Measurements from ENCODE around the gene GNRH2.
"Not testable (repeated sequence)": the region's sequence is repeated elsewhere in the genome, so short reads cannot be mapped to it uniquely, and the experiment has no call there.

Gene GNRH2, protein sequence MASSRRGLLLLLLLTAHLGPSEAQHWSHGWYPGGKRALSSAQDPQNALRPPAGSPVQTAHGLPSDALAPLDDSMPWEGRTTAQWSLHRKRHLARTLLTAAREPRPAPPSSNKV

DNA sequence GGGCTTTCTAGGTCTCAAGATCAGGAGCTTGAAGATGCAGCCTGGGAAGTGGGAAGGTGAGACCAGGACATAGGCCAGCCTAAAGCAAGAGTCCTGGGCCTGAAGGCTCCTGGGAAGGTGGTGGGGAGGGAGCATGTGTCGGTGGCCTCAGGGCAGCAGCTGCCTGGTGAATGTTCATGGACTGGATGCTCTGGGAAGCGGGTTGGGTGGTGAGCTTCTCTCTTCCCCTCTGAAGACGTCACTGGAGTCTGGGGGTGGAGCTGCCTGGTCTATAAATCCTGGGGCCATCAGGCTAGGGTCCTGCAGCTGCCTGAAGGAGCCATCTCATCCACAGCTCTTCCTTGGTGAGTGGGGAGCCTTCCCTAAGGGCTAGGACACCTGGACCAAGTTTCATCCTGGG is at the start of gene GNRH2:
Gene GNRH2 (plus strand): TSS at position 301 of the 400 bp plus-strand sequence. CDS start 793 bp downstream, outside the sequence.
- DNase-seq, result no peak

DNA sequence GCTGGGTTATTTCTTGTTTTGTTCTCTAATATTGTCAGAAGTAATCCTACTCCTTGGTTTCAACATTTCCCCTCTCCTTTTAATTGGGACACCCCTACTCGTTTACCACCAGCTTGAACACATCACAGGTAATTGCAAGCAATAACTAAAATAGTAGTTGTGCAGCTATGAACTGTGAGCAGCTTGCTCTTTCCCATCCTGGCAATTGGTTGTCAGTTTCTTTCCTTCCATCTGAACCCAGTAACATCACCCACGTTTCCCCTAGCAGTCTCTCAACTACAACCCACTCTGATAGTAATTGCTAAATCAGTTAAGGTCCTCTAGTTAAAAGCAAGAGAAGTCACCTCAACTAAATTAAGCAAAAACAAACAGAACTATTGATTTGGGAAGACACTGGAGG is 47.6 kb upstream of the GNRH2 start:
- no peak for DNase-seq

DNA sequence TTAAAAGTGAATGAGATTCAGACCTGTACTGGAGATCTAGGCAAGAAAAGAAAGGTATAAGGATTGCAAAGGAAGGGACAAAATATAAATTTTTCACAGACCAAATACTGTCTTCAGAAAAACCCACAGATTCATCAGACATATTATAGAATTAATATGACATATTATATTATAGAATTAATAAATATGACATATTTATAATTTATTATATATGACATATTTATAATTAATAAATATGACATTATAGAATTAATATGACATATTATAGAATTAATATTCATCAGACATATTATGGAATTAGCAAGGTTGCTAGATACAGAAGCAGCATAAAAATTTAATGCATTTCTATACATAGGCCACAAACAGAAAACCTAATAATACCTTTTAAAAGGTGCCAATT is 44.7 kb upstream of the GNRH2 start:
- DNase-seq, result no peak

DNA sequence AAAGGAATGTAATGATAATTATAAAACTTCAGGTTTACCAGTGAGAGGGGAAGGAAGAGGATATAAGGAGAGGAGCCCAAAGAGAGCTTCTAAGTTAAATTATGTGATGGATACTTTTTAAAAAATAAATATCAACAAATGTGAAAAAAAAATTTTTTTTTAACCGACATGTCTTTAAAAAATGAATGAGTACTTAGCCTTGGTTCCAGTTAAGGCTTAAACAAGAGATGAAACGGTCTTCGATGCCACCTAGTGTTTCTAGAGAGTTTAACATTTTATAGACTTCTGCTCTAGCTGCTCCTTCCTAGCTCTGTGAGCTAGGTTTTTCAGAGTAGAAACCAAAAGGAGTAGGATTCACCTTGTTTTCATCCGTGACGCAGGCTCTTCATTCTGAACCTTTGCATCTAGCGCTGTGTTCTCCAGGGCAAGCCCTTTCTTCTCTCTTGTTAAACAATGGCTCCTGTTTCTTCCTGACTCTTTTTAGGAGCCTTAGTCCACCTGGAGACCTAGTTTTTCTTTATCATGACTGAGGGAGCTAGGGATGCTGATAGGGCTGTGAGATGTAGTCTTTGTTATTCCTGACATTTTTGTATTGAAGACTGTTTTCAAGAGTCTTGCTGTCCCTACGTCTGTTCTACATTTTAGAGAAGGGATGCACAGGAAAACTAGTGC is 42.4 kb upstream of the GNRH2 start:
- DNase-seq, result no peak

DNA sequence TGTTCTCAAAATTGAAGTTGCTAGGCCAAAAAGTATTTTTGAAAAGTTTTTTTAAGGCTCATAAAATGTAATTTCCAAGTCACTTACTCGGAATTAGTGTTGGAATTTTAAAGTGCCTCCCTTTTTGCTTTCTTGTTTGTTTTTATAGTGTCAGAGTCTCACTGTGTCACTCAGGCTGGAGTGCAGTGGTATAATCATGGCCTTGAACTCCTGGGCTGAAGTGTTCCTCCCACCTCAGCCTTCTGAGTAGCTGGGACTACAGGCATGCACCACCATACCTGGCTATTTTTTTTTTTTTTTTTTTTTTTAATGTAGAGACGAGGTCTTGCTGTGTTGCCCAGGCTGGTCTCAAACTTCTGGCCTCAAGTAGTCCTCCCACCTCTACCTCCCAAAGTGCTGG is 40.0 kb upstream of the GNRH2 start:
- no peak for DNase-seq

DNA sequence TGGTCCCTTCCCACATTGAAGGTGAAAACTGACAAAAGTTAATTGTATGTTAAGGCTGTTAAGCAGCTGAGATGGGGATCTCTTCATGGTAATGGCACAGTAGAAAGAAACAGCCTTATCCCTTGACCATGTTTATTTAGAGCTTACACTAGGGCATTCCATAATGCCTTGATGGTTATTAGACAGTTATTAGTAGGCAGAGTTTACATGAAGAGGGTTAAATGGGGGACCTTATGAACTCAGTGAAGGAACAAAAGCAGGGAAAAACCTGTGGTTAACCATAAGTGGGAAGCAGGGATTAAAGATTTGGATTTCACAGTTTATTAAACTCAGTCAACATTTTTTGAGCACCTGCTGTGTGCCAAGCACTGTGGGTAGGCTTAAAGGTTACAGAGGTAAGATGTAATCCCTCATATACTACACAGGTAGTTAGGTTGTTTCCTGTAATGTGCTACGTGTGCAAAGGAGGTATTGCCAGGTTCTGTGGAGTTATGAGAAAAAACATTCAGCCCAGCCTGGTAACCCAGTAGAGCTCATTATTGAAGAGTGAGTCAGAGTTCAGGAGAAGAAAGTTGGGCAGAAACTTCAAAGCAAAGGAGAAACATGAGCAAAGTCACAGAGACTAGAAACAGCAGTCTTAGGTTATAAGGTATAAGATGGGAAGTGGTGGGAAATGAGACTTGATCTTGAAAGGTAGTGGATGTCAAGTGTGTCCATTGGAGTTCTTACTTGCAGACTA is 32.3 kb upstream of the GNRH2 start:
- no peak for DNase-seq

DNA sequence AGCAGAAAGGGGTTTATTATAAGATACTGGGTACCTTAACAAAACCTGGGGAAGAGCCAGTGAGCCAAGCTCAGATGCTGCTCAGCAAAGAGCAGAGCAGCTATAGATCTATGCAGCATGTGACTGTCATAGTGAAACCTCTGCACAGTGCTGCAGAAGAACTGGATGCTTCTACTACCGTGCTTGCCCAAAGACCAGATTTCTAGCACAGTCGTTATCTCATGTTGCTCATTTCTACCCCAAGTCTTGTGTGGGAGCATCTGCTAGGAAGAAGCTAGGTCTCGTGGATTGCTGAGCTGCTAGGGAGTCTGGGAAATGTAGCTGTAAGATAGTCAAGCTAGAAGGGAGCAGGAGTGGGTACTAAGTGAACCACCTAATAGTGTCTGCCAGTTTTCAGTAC is 31.7 kb upstream of the GNRH2 start:
- DNase-seq, result no peak

DNA sequence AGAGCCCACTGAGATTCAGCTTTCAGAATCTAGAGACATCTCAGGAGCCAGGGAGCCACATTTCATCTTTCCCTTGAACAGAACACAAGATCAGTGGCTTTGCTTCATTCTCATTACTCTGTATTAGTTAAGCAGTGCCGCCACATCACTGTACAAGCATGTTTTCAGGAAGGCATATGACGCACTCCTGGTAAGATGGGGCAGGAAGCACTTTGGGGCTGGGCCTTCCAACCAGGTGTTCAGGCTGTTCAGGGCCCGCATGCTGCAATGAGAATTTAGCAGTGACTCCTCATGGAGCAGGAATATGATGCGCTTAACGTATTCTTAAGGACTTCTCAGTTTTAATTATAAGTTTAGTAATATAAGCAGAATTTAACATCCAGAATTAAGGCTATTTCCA is 29.7 kb upstream of the GNRH2 start:
- DNase-seq, result no peak

DNA sequence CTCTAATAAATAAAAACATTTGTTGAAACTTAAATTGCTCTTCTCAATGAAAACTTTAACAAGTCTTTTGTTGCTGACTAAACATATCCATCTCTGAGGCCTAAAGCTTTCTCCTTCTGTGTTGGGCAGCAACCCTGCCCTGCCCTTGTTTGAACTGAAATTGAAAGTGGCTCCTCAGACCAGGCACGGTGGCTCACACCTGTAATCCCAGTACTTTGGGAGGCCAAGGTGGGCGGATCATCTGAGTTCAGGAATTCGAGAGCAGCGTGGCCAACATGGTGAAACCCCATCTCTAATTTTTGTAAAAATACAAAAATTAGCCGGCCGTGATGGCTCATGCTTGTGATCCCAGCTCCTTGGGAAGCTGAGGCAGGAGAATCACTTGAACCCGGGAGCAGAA is 29.2 kb upstream of the GNRH2 start:
- DNase-seq, result no peak

DNA sequence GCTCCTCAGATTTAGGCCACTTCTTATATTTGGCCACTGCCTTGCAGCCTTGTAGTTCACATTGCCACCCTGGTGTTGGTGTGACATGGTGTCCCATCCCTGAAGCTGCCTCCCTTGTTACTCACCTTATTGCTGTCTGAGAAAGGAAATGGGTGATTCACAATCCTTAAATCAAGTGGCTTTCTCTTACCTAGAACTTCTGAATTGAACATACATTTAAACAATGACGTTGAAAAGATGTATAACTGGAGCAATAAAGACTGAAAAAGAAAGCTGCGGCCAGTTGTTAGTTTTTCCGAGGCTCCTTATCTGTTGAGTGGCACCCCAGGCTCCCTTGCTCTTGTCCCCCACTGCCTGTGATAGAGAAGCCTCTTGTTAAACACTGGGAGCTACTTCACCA is 28.8 kb upstream of the GNRH2 start:
- DNase-seq, result no peak

DNA sequence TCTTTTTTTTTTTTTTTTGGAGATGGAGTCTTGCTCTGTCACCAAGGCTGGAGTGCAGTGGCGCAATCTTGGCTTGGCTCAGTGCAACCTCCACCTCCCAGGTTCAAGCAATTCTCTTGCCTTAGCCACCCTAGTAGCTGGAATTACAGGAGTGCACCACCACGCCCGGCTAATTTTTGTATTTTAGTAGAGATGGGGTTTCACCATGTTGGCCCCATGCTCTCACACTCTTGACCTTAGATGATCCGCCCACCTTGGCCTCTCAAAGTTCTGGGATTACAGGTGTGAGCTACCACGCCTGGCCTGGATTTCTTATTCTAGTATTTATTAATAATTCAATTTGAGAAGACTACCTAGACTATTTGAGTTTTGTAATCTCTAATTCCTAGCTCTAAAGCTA is 28.1 kb upstream of the GNRH2 start:
- not testable (repeated sequence) for DNase-seq

DNA sequence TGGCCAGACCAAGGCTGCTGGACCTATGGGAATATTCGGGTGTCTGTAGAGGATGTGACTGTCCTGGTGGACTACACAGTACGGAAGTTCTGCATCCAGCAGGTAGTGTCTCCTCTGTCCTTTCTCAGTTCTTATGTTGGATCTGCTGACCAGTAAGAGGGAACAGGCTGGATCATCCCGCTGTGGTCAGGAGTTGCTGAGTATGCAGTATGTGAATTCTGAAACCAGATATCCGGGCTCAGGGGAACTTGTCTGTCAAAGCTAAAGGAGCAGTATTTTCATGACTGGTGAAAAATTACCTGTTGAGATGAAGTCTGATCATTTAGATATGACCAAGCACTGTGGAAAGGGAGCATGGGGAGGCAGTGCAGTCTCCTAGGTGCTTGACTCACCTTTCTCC is 22.1 kb upstream of the GNRH2 start:
- no peak for DNase-seq

DNA sequence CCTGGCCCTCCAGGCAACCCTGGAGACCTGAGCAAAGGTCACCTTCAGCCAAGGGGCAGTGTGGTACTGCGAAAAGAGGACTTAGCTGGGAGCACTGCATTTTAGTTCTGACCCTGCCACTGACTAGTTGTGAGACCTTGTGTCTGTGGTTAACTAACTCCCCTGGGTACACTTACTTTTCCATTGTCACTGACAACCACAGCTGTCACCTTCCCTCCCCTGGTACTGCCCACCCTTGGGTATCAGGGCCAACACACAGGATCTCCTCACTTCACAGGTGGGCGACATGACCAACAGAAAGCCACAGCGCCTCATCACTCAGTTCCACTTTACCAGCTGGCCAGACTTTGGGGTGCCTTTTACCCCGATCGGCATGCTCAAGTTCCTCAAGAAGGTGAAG is 21.6 kb upstream of the GNRH2 start:
- DNase-seq, result no peak

DNA sequence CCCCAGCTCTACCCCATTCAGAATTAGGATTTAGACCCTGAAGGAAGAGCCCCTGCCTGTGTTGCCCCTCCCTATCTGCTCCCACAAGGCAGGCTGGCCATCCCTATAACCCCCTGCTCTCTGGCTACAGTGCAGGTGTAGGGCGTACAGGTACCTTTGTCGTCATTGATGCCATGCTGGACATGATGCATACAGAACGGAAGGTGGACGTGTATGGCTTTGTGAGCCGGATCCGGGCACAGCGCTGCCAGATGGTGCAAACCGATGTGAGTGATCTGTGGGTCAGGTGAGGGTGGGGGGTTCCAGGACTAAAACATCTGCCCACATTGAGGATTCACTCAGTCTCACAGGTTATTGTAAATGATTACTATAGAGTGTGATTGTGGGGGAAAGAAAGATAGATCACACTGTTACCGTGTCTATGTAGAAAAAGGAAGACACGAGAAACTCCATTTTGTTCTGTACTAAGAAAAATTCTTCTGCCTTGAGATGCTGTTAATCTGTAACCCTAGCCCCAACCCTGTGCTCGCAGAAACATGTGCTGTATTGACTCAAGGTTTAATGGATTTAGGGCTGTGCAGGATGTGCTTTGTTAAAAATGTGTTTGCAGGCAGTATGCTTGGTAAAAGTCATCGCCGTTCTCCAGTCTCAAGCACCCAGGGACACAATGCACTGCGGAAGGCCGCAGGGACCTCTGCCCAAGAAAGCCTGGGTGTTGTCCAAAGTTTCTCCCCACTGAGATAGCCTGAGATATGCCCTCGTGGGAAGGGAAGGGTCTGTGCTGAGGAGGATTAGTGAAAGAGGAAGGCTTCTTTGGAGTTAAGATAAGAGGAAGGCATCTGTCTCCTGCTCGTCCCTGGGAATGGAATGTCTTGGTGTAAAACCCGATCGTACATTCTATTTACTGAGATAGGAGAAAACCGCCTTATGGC is 20.6 kb upstream of the GNRH2 start:
- peak; percentile 7 for DNase-seq

DNA sequence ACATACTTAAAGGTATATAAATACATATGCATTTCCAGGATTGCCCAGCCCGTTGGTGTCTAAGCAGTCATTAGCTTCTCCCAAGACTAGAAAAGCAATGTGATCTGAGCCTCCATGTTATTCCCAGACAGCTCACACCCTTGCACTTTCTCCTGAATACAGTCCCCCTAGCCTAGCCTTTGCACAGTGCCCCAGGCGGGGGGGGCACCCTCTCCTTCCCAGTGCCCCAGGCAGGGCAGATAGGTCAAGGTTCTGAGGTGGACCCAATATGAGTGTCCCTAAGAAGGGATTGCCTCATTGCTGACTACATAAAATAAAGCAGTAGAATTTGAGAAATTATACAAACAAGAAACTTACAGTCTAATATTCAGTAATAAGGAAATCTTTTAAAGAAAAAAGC is 15.4 kb upstream of the GNRH2 start:
- no peak for DNase-seq

DNA sequence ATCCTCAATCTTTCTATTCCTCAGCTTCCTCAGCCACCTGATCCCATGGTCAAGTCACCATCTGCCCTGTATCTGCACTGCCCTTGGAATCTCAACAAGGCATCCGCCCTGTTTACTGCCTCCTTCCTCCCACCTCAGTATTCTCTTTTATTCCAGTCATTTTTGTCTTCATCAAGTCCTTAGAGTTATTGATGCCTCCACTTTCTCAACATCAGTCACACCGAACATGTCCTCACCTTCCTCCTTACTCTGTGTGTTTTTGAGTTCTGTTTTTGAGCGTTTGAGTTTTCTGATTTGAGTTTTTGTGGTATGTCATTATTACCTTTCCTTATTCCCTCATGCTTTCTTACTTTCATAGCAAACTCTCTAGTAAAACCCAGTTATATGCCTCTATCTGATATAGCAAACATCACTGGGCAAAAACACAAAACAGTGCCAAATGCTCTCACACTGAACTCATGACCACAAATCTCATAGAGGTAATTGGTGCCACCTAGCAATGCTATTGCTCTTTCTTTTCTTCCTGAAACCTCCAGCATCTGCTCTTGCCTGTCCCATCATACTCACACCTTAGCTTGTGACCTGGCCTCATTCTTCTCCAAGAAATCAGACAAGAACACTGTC is 11.8 kb upstream of the GNRH2 start:
- no peak for DNase-seq

DNA sequence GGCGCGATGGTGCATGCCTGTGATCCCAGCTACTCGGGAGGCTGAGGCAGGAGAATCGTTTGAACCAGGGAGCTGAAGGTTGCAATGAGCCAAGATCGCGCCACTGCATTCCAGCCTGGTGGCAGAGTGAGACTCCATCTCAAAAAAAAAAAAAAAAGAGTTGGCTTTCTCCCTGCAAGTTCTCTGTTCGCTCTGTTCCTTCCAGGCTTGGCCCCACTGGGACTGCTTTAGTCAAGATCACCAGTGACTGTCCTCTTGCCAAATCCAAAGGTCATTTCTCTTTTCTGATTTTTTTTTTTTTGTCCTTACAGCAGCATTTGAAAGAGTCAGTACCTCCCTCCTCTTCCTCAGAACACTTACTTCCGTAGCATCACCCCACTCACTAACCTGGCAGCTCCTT is 10.8 kb upstream of the GNRH2 start:
- no peak for DNase-seq

DNA sequence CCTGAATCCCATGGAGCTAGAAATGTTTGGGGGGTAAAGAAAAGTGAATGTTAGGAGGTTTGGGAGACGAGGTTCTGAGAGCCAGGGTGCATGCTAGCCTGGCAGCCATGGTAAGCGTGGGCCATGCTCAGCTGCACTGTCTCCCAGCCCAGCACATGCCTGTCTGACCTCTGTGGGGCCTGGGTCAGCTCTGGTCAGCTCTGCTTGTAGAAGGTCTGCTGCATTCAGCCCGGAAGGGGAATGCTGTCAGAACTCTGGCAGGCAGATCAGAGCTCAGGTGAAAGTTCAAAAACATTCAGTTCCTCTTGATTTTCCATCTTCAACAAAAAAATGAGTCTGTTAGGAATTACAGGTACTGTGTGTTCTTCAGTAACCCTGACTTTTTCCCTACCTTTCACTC is 5.8 kb upstream of the GNRH2 start:
- no peak for DNase-seq

DNA sequence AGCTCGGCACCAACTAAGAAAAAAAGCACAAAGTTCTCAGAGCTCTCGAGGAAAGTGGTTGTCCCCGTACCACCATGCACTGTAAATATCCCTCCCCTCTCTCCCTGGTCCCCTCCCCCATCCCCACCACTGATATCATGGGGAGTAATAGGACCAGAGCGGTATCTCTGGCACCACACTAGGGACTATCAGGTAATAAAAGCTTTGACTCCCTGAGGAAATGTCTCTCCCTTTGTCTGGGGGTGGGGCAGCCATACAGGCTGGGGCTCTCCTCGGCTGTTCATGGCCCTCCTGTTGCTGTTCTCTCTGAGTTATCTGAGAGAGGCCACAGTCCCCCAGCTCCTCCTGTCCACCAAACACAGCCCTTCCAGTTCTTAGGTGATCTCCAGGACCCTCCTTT is 5.0 kb upstream of the GNRH2 start:
- DNase-seq, result no peak

DNA sequence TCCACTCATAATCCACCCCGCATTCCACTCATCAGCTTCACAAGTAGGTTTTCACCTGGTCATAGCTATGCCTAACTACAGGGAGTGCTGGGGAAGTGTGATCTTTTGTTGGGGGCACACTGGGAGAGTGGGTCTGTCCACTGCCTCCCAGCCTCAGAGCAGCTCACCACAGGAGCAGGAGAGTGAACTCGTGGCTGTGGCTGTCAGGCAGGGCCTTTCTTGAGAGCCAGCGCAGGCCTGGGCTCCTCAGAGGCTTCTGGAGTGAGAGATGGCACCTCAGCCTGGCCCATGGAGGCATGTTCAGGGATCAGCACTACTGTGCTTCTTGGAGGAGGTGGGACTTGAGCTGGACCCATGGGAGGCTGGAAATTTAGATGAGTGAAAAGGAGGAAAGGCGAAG is 4.0 kb upstream of the GNRH2 start:
- no peak for DNase-seq

DNA sequence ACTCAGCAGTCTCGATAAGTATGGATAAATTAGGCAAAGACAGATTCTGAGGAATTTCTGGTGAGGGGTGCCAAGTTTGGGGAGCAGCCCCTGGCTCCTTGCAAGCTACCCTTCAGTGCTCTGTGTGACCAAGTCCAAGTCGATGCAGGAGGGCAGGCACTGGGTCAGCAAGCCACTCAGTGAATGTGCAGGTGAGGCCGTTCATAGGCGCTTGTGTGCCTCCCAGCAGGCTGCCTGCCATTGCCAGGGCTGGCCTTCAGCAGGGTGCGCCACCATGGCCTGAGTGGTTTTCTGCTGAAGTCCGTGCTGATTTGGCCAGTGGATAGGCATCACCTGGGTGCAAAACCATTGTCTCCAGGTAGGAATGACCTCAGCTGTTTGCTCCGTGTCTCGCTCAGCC is 3.3 kb upstream of the GNRH2 start:
- DNase-seq, result no peak

DNA sequence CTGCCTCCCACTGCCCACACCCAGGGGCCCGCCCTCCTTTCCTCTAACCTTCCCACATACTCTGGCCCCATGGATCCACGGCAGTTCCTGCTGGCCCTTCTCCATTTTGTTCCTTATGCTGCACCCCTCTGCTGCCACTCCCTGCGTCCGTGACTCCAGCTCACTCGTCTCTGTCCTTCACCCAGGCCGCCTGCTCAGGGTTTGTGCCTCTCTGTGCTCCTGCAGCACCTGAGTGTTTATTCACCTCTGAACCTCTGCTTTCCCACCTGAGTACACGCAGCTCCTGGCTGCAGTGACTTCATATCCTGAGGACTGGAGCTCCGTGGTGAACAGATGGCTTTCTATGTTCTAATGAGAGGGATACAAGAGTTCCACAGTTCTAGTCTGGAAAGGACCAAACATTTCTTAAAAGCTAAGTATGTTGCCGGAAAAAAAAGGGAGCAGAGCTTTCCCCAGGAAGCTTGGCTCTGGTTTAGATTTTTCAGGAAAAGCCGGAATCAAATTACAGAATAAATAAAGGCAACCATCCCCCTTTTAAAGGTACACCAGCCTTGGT is 1.5 kb upstream of the GNRH2 start:
- no peak for DNase-seq

DNA sequence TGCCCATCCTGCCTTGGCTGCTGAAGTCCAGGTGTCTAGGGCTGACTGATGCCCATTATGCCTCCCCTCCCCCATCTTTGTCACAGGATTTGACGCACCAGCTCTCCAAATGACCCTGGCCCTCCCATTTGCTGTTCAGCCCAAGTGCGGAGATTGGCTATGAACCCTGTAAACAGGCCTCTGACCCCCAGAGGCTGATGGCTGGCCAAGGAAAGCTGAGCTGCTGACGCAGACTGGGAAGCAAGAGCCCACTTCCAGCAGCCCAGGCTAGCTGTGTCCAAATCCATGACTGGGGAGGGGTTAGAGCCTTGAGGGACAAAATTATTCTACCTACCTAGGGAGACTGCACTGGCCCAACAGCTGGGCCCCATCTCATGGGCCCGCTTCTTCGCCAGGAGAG is 797 bp upstream of the GNRH2 start:
- no peak for DNase-seq

All from activated CD4-positive, CD25-positive, alpha-beta regulatory T cell treated with anti-CD3 and anti-CD28 coated beads, Interleukin-2, amount 50 U/mL, for 72 hours (primary cell).